ENCODE measurements around the gene SORCS2. TPM values are rescaled to one million over a fixed set of nuclear protein-coding genes. Genes with fewer than 3 reads are reported as not detected.

The SORCS2 gene
- total and polyA plus RNA-seq, 2 of the 4 experiments (the other 2 are of a cell fraction): 0.36 to 0.62 TPM

DNA sequence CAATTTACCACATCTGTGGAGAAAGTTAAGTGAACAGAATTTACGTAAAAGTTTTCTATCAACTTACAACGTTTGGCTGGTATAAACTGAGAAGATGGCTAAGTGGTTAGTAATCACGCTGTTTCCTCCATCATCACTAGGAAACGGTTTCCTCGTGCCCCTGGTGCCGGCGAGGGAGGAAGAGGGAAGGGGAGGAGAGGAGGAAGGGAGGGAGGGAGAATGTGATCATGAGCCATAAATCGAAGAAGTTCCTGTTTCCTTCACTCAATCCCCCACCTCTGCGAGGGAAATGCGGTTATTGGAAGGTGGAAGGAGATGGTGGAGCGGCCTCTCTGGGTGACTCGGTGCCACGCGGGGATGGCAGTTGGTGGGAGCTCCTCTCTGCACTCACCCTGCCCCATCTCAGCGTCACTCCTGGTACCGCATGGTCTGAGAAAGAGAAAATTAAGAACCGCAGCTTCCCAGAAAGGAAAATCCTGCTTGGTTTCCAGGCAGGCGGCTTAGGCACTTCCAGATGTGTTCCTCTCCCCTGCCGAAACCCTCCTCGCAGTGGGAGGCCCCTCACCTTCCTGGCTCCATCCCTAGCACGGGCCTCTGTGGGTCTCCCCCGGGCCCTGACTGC is 530.5 kb downstream of the SORCS2 start:
- H2BK15ac ChIP-seq (ENCODE audit: low read depth, low read length): no peak overlapping the region
- no peaks in the 10 kb centered on the region for H3K9me1 ChIP-seq (ENCODE audit: insufficient read depth, low read length)
- H3K27me3 ChIP-seq (ENCODE audit: control insufficient read depth, insufficient read depth, low read length): peaks cover 19% of the 10 kb centered on the region
- H3K4me1 ChIP-seq (ENCODE audit: control insufficient read depth, insufficient read depth, low read length): no peaks in the 10 kb centered on the region
- no peak overlapping the region for H2BK5ac ChIP-seq (ENCODE audit: low read depth, low read length, poor library complexity, severe bottlenecking)
- no peak overlapping the region for H2AK5ac ChIP-seq (ENCODE audit: low read depth, low read length)
- DNase-seq (no peak), ATAC-seq (ENCODE audit: low read depth) (no peak)
- BruUV-seq (replicated peaks): no TSS peak
- H3K4me3 ChIP-seq (ENCODE audit: insufficient read depth, low read depth, low read length): no peak overlapping the region
- no peak overlapping the region for H2AK9ac ChIP-seq (replicated peaks; ENCODE audit: low read depth, low read length, poor library complexity)
- no peak overlapping the region for H3K27ac ChIP-seq (ENCODE audit: insufficient read depth, low read length)
- no peak overlapping the region for H3K23ac ChIP-seq (ENCODE audit: low read depth, low read length)
- dilution Hi-C loops (cut with HindIII; ENCODE audit: low sequenced_read_pairs, unreplicated experiment) (no loop called here), intact Hi-C loops (cut with micrococcal nuclease) (no loop called here), in situ Hi-C loops (cut with MboI; ENCODE audit: low sequenced_read_pairs) (loop anchor here (10.0 kb wide), 1 partner anchor 528 kb away; the partner anchor contains the start of gene SORCS2)
- peak overlapping the region; percentile 36 for H2AFZ ChIP-seq (replicated peaks; ENCODE audit: low read length, poor library complexity)
- no peak overlapping the region for H4K5ac ChIP-seq (ENCODE audit: low read depth, low read length)
- H4K20me1 ChIP-seq (ENCODE audit: insufficient read depth, low read length): no peaks in the 10 kb centered on the region
- CTCF ChIA-PET: interaction anchor here (1.2 kb wide), 1 partner anchor 80 kb away, joined by 3 read pairs; no protein-coding TSS in a partner anchor
- H4K8ac ChIP-seq (ENCODE audit: low read depth in 2 of 2, low read length in 2 of 2): no peak overlapping the region
- H2BK120ac ChIP-seq (ENCODE audit: low read depth, low read length): no peak overlapping the region
- H3K79me1 ChIP-seq (ENCODE audit: low read depth in 1 of 2, low read length in 2 of 2): no peaks in the 10 kb centered on the region
- no peak overlapping the region for H2BK20ac ChIP-seq (ENCODE audit: low read depth, low read length)
- POLR2A ChIA-PET (ENCODE audit: unreplicated experiment): no interaction called here
- H3K4ac ChIP-seq (ENCODE audit: low read depth, low read length): no peak overlapping the region
- 76% methylated on average over 3 of the region's 22 CpGs; no CpG with 5 or more reads in 1 of the 2 experiments for WGBS, 2 experiments (ENCODE audit: extremely low coverage in 2 of 2, insufficient read length in 1 of 2)
- H3K4me2 ChIP-seq (ENCODE audit: low read depth, low read length): no peak overlapping the region
- H3K14ac ChIP-seq (replicated peaks; ENCODE audit: low read depth, low read length): no peak overlapping the region
- H4K91ac ChIP-seq (ENCODE audit: insufficient read depth, low read depth, low read length): no peak overlapping the region
- no peaks in the 10 kb centered on the region for H3K36me3 ChIP-seq (ENCODE audit: control insufficient read depth, insufficient read depth, low read length)
- TF ChIP-seq RCOR1 (IDR thresholded peaks at IDR 0.05; ENCODE audit: insufficient replicate concordance, low read length): no peak
- no peak for TF ChIP-seq RFX5 (IDR thresholded peaks at IDR 0.05; ENCODE audit: low read depth, low read length)
- no peak overlapping the region for H3K18ac ChIP-seq (ENCODE audit: low read depth, low read length)
- H3K9ac ChIP-seq (ENCODE audit: low read depth, low read length): no peak overlapping the region
- no peak overlapping the region for H3K56ac ChIP-seq (ENCODE audit: extremely low read depth, insufficient read depth, low read length)
- H3K9me3 ChIP-seq (ENCODE audit: control insufficient read depth, insufficient read depth, low read length): no peaks in the 10 kb centered on the region
